Activated naive CD4-positive, alpha-beta T cell treated with anti-CD3 and anti-CD28 coated beads, Interleukin-2, amount 50 U/mL, for 72 hours (primary cell): ENCODE measurements around the gene SLC24A3. TPM values are rescaled to one million over a fixed set of nuclear protein-coding genes. Genes with fewer than 3 reads are reported as not detected.
A peak's percentile ranks its signal among the peaks of the same experiment; 100 is the strongest.

Experiments
- ATAC-seq, 2 donors: fragments of 150-1000 bp; cut with Tn5 transposase; 2 replicates each; pipeline ENCODE4 v1.10.0; 2021; ENCODE audit warnings: mild to moderate bottlenecking in 2 of 2, moderate library complexity in 2 of 2
- DNase-seq, 2 donors: peaks; one replicate each; pipeline ENCODE4 v3.0.0; 2021 to 2022; ENCODE audit warnings: low spot score in 2 of 2
- H3K27ac Mint-ChIP-seq, 2 donors: one replicate each; pipeline ENCODE4 v1.8.0; 2022; ENCODE audit warnings: mild to moderate bottlenecking in 2 of 2, mixed read lengths in 2 of 2
- H3K36me3 Mint-ChIP-seq, 2 donors: one replicate each; pipeline ENCODE4 v1.8.0; 2022; ENCODE audit warnings: mixed read lengths in 2 of 2
- H3K9me3 Mint-ChIP-seq, 2 donors: one replicate each; pipeline ENCODE4 v1.8.0; 2022; ENCODE audit warnings: mixed read lengths in 2 of 2
- total RNA-seq, 2 donors: library from RNA; stranded (reverse); gene quantifications; one replicate each; pipeline ENCODE4 v1.2.3, GENCODE V29; 2022

SLC24A3 gene
- total RNA-seq, 2 donors from 2014 or later: not detected

DNA sequence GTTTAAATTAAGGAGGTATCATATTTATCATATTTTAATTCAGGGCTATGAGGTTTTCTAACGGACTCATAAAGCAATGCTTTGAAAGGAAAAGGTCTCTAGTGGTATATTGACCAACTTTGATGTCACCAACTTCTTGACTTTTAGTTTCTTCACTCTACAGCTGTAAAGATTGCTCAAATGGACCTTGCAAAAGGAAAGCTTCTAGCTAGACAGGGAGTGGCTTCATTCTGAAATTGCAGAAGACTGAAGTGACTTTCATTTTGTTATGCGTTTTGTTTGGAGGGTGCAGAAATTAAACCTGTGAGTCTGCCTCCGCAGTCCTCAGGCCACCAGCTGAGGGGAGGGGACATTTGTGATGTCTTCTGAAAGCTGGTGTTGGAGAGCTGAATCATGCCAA is 95.7 kb downstream of the SLC24A3 start:
- Mint-ChIP-seq H3K27ac (no peak overlapping the region), H3K9me3 (peaks cover 0 to 10% of the 10 kb centered on the region in 2 donors), H3K36me3 (no peaks in the 10 kb centered on the region)
- ATAC-seq (no peak), DNase-seq (no peak)

- H3K9me3 Mint-ChIP-seq: peaks cover 0 to 6% of the 10 kb centered on the region in 2 donors
- DNase-seq (no peak), ATAC-seq (no peak)
- no peaks in the 10 kb centered on the region for H3K36me3 Mint-ChIP-seq
- H3K27ac Mint-ChIP-seq: no peak overlapping the region
Observed at GRCh38 chr20:19310541-19310940, 98.1 kb downstream of the SLC24A3 start.

GRCh38 chr20:19313342-19314069 is 101.1 kb downstream of the SLC24A3 start:
- H3K9me3 Mint-ChIP-seq: no peaks in the 10 kb centered on the region
- no peaks in the 10 kb centered on the region for H3K36me3 Mint-ChIP-seq
- no peak overlapping the region for H3K27ac Mint-ChIP-seq

GRCh38 chr20:19314621-19315020 is 102.2 kb downstream of the SLC24A3 start:
- DNase-seq (no peak), ATAC-seq (no peak)
- Mint-ChIP-seq H3K36me3 (no peaks in the 10 kb centered on the region), H3K9me3 (no peaks in the 10 kb centered on the region), H3K27ac (no peak overlapping the region)

More at GRCh38 chr20:19313342-19314069, 101.1 kb downstream of the SLC24A3 start:
- DNase-seq (no peak), ATAC-seq (no peak)

DNA sequence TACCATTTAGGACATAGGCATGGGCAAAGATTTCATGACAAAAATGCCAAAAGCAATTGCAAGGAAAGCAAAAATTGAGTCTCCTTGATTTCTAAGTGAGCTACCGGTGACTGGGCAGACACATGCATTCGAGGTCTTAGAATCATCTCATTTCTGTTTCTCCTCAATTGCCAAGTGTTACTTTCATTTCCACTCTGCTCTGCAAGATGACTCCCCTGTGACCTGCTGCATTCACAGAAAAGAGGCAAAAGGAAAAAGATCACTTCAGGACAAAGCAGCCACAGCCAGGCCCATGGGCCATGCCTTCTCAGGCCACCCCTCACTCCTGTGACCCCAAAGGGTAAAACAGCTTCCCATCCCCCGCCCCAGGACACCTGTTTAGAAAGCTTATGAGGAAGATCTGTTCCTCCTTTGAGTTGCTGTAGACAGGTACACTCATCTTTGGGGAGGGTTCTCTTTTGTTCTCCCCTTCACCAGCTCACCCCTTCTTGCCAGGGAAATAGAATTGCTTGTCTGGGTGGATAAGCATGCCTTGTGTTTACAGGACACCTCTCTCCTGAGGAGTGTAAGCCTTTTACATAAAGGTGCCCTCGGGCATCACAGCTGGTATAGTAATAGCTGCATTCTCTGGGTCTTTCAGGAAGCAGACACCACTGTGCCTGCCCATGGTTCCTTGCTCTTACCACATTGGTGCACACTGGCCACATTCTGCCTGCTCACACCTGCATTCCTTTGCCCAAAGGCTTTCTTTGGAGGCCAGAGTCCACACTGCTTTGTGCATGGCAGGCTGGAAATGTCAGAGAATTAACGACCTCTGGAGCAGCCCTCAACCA is 105.0 kb downstream of the SLC24A3 start:
- Mint-ChIP-seq H3K36me3 (no peaks in the 10 kb centered on the region), H3K27ac (no peak overlapping the region), H3K9me3 (peaks cover 0 to 2% of the 10 kb centered on the region in 2 donors)
- no peak for DNase-seq
- peak in 1 of 2 donors; percentile 47 for ATAC-seq

GRCh38 chr20:19318610-19319009 is 106.2 kb downstream of the SLC24A3 start:
- DNase-seq: no peak
- H3K9me3 Mint-ChIP-seq: peaks cover 0 to 4% of the 10 kb centered on the region in 2 donors
- H3K36me3 Mint-ChIP-seq: no peaks in the 10 kb centered on the region
- H3K27ac Mint-ChIP-seq: no peak overlapping the region
- ATAC-seq: no peak

- no peak for DNase-seq
- H3K9me3 Mint-ChIP-seq: peaks cover 0 to 4% of the 10 kb centered on the region in 2 donors
- no peak for ATAC-seq
- H3K36me3 Mint-ChIP-seq: no peaks in the 10 kb centered on the region
- H3K27ac Mint-ChIP-seq: no peak overlapping the region
Observed at GRCh38 chr20:19320005-19320404, 107.6 kb downstream of the SLC24A3 start.

- DNase-seq (no peak), ATAC-seq (no peak)
- Mint-ChIP-seq H3K27ac (peak overlapping the region in 1 of 2 donors; percentile 29), H3K36me3 (no peaks in the 10 kb centered on the region), H3K9me3 (peaks cover 0 to 4% of the 10 kb centered on the region in 2 donors)
Observed at GRCh38 chr20:19321176-19321575, 108.7 kb downstream of the SLC24A3 start.

- DNase-seq: no peak
- ATAC-seq: no peak
- H3K9me3 Mint-ChIP-seq: peaks cover 0 to 4% of the 10 kb centered on the region in 2 donors
- no peak overlapping the region for H3K27ac Mint-ChIP-seq
- no peaks in the 10 kb centered on the region for H3K36me3 Mint-ChIP-seq
Observed at GRCh38 chr20:19322061-19322985, 109.9 kb downstream of the SLC24A3 start.

- peaks cover 0 to 18% of the 10 kb centered on the region in 2 donors for H3K9me3 Mint-ChIP-seq
- no peak for DNase-seq
- no peaks in the 10 kb centered on the region for H3K36me3 Mint-ChIP-seq
- ATAC-seq: no peak
- H3K27ac Mint-ChIP-seq: no peak overlapping the region
Observed at GRCh38 chr20:19327401-19327800, 115.0 kb downstream of the SLC24A3 start.

GRCh38 chr20:19328676-19329075 is 116.2 kb downstream of the SLC24A3 start:
- DNase-seq (no peak), ATAC-seq (no peak)
- H3K9me3 Mint-ChIP-seq: peaks cover 0 to 15% of the 10 kb centered on the region in 2 donors
- H3K27ac Mint-ChIP-seq: peak overlapping the region in 1 of 2 donors; percentile 48
- H3K36me3 Mint-ChIP-seq: no peaks in the 10 kb centered on the region

- DNase-seq: no peak
- no peak for ATAC-seq
- Mint-ChIP-seq H3K9me3 (peaks cover 0 to 15% of the 10 kb centered on the region in 2 donors), H3K27ac (no peak overlapping the region), H3K36me3 (no peaks in the 10 kb centered on the region)
Observed at GRCh38 chr20:19330038-19330437, 117.6 kb downstream of the SLC24A3 start.

- ATAC-seq (no peak), DNase-seq (no peak)
- no peak overlapping the region for H3K27ac Mint-ChIP-seq
- H3K9me3 Mint-ChIP-seq: peaks cover 0 to 15% of the 10 kb centered on the region in 2 donors
- H3K36me3 Mint-ChIP-seq: no peaks in the 10 kb centered on the region
Observed at GRCh38 chr20:19330731-19331130, 118.3 kb downstream of the SLC24A3 start.

GRCh38 chr20:19333563-19333962 is 121.1 kb downstream of the SLC24A3 start:
- DNase-seq (no peak), ATAC-seq (no peak)
- peaks cover 0 to 11% of the 10 kb centered on the region in 2 donors for H3K9me3 Mint-ChIP-seq
- no peak overlapping the region for H3K27ac Mint-ChIP-seq
- peaks cover 0 to under 1% of the 10 kb centered on the region in 2 donors for H3K36me3 Mint-ChIP-seq

GRCh38 chr20:19335341-19335740 is 122.9 kb downstream of the SLC24A3 start:
- Mint-ChIP-seq H3K9me3 (peaks cover 0 to 12% of the 10 kb centered on the region in 2 donors), H3K27ac (no peak overlapping the region), H3K36me3 (peaks cover 0 to 5% of the 10 kb centered on the region in 2 donors)
- ATAC-seq (no peak), DNase-seq (no peak)

DNA sequence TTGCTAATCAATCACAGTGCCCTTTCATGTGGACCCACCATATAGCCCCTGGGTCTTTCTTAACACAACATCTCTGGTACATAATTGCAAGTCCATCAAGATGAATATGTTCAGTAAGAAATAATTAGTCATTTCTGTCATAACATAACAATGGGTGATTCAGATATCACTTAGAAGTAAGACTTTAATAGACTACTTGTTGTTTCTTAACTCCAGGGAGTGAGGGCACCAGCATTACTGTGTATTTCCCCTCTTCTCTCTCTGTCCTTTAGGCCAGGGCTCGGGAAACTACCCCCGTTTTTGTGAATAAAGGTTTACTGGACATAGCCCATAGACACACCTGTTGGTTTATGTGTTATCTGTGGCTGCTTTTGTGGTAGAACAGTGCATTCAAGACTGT is 123.5 kb downstream of the SLC24A3 start:
- Mint-ChIP-seq H3K36me3 (peaks cover 0 to 5% of the 10 kb centered on the region in 2 donors), H3K9me3 (peaks cover 0 to 12% of the 10 kb centered on the region in 2 donors), H3K27ac (no peak overlapping the region)
- DNase-seq: no peak
- ATAC-seq: no peak
